ENCODE results near the gene FGF21. TPM values are rescaled to one million over a fixed set of nuclear protein-coding genes. Genes with fewer than 3 reads are reported as not detected.

The FGF21 gene
- total RNA-seq, 2 donors from 2014 or later, result not detected

DNA sequence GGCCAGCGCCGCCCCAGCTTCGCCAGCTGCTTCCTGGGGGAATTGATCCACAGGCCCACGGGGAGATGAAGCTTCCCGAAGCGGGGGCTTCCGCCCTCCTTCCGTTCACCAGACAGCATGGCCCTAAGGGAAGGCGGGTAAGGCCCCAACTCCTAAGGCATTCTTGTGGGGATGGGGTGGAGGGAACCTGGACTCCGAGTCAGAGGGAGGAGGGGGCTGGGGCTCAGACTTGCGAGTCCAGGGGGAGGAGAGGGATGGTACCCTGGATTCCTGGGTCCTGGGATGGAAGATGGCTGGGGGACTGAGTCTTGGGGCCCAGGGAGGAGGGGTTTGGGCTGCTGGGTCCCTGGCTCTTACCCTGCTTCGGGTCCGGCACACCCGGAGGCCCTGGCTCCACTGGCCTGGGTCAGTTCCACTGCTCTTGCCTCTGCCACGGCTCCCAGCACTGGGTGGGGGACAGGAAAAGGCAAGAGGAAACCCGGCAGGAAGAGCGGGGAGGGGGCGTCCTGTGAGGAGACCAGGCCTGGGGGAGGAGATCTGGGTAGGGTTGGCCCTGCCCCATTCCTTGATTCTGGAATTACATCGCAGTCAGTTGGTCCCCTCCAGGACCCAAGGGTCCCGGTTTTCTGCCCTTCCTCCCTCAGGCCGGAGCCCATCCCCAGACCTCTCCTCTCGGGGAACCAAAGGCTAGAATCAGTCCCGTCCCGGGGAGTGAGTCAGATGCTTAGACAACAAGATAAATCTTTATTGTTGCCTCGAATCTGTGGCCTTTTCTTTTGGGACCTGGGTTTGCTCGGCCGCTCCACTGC, 15.0 kb upstream of the FGF21 start, which contains the start of gene RASIP1:
TSS of gene RASIP1 (minus strand) at position 447 of the 809 bp plus-strand sequence. CDS start at position 119, 328 bp downstream.
- peaks cover 5 to 17% of the 10 kb centered on the region in 2 donors for H3K4me1 ChIP-seq (ENCODE audit: control insufficient read depth in 1 of 2, low read depth in 2 of 2)
- H3K27ac ChIP-seq, result no peak within 1 kb of the TSS
- peak within 1 kb of the TSS; percentile 79 for H3K4me3 ChIP-seq
- no peaks in the 10 kb centered on the region for H3K9me3 ChIP-seq
- no peak for ATAC-seq (ENCODE audit: insufficient number of reproducible peaks, low FRiP score, low read depth)
- DNase-seq (ENCODE audit: low spot score), result no peak
- TF ChIP-seq, protein P1, sequence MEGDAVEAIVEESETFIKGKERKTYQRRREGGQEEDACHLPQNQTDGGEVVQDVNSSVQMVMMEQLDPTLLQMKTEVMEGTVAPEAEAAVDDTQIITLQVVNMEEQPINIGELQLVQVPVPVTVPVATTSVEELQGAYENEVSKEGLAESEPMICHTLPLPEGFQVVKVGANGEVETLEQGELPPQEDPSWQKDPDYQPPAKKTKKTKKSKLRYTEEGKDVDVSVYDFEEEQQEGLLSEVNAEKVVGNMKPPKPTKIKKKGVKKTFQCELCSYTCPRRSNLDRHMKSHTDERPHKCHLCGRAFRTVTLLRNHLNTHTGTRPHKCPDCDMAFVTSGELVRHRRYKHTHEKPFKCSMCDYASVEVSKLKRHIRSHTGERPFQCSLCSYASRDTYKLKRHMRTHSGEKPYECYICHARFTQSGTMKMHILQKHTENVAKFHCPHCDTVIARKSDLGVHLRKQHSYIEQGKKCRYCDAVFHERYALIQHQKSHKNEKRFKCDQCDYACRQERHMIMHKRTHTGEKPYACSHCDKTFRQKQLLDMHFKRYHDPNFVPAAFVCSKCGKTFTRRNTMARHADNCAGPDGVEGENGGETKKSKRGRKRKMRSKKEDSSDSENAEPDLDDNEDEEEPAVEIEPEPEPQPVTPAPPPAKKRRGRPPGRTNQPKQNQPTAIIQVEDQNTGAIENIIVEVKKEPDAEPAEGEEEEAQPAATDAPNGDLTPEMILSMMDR (IDR thresholded peaks at IDR 0.05), result no peak
- no peaks in the 10 kb centered on the region for H3K36me3 ChIP-seq
- peaks cover under 1% of the 10 kb centered on the region for H3K27me3 ChIP-seq (replicated peaks; ENCODE audit: insufficient read depth)

DNA sequence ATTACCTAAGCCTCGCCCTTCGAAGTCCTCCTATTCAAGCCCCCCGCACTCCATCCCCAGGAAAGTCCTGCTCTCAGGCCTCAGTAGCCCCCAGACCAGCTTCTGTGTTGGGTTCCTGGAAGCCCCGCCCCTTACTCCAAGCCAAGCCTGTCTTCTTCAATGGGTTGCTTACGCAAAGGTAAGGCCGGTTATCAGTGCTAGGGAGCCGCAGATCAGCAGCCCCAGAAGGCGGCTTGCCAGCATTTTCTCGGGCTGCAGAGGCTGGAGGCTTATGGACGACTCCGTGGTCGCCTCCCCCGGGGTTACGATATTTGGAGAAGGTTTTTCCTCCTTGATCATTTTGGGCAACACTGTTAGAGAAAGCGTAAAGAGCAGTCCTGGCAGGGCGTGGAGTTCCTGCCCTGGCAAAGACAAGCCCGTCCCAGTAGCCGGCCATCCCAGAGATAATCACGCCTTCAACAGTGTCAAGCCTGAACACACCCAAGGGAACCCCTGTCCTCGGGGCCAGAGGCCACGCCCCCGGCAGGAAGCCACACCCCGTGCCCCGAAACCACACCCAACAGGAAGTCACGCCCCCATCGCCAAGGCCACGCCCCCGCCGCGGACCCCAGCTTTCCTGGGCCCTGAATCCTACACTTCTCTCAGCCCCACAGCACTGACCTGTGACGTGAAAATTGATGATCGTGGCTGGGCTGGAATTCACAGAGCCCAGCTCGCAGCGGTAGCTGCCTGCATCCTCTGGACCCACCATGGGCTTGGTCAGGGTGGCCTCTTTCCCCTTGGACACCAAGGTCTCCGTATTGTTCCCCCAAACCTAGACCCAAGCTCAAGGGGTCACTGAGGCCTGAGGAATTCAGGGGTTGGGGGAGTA, 14.0 kb upstream of the FGF21 start:
- ATAC-seq (ENCODE audit: insufficient number of reproducible peaks, low FRiP score, low read depth), result no peak
- no peaks in the 10 kb centered on the region for H3K36me3 ChIP-seq
- H3K27me3 ChIP-seq (replicated peaks; ENCODE audit: insufficient read depth), result peaks cover 4% of the 10 kb centered on the region
- H3K4me3 ChIP-seq, result no peak overlapping the region
- TF ChIP-seq, protein P1 (IDR thresholded peaks at IDR 0.05), result no peak
- H3K9me3 ChIP-seq, result no peaks in the 10 kb centered on the region
- DNase-seq (ENCODE audit: low spot score), result no peak
- H3K27ac ChIP-seq, result no peak overlapping the region
- H3K4me1 ChIP-seq (ENCODE audit: control insufficient read depth in 1 of 2, low read depth in 2 of 2), result peaks cover 5 to 17% of the 10 kb centered on the region in 2 donors

DNA sequence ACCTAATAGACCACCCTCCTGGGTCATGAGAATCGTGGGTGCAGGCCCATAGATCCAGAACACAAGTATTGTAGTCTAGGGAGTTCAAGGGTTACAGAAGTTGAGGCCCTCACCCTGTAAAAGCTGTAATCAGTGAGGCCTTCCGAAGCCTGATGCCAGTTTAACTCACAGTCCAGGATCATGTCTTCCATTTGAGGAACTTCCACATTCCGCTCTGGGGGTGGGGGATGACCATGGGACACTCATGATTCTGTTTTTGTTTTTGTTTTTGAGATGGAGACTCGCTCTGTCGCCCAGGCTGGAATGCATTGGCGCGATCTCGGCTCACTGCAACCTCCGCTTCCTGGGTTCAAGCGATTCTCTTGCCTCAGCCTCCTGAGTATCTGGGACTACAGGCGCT, 13.2 kb upstream of the FGF21 start:
- H3K4me1 ChIP-seq (ENCODE audit: control insufficient read depth in 1 of 2, low read depth in 2 of 2), result peaks cover 5 to 24% of the 10 kb centered on the region in 2 donors
- peaks cover 4% of the 10 kb centered on the region for H3K27me3 ChIP-seq (replicated peaks; ENCODE audit: insufficient read depth)
- no peak overlapping the region for H3K27ac ChIP-seq
- no peak for DNase-seq (ENCODE audit: low spot score)
- no peak for ATAC-seq (ENCODE audit: insufficient number of reproducible peaks, low FRiP score, low read depth)
- H3K36me3 ChIP-seq, result no peaks in the 10 kb centered on the region
- TF ChIP-seq, protein P1 (IDR thresholded peaks at IDR 0.05), result no peak
- no peak overlapping the region for H3K4me3 ChIP-seq
- no peaks in the 10 kb centered on the region for H3K9me3 ChIP-seq

DNA sequence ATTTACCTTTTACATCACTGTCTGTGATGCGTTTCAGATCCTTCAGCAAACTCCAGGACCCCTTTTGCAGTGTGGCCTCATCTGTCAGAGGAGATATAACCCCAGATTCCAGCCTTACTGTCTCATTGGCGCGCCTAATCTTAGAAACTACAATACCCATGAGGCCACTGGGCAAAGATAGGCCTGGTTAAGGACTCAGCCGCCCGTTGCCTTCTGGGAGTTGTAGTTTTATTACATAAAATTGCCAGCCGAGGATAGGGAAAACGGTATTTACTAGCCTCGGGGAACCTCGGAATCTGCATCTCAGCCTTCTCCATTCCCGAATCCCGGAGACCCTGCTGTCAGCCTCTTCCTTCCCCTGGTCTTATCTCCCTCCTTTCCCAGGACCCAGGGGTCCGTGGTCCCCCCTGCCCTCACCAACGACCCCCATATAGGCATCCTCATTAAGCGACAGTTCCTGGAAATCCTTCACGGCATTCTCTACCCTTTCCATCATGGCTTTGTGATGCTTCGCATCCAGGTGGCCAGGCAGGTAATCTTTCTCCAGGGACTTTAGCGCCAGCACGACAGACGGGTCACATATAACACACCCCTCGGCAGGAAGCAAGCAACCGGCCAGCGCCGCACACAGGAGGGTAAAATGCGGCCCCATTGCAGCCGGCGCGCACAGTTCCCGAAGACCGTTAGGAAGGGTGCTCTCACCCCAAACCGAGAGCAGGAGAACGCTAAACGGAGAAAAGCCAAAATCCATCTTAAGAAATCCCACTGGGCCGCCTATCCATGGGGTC, 9.9 kb upstream of the FGF21 start:
- TF ChIP-seq, protein P1 (IDR thresholded peaks at IDR 0.05), result no peak
- H3K27me3 ChIP-seq (replicated peaks; ENCODE audit: insufficient read depth), result peaks cover 4% of the 10 kb centered on the region

More for the DNA sequence above, 9.9 kb upstream of the FGF21 start:
- DNase-seq (ENCODE audit: low spot score) (no peak), ATAC-seq (ENCODE audit: insufficient number of reproducible peaks, low FRiP score, low read depth) (no peak)
- no peaks in the 10 kb centered on the region for H3K36me3 ChIP-seq
- no peak overlapping the region for H3K4me3 ChIP-seq
- peaks cover 0 to 7% of the 10 kb centered on the region in 2 donors for H3K4me1 ChIP-seq (ENCODE audit: control insufficient read depth in 1 of 2, low read depth in 2 of 2)
- H3K27ac ChIP-seq, result no peak overlapping the region
- no peaks in the 10 kb centered on the region for H3K9me3 ChIP-seq
